HG03565 (cell line): ENCODE measurements around the gene ITGB4.

Experiments
- ATAC-seq: cut with Tn5 transposase; IDR thresholded peaks from one replicate; pipeline ENCODE4 v1.9.1; 2021; ENCODE audit warnings: mild to moderate bottlenecking, moderate library complexity; ENCODE audit not compliant: unreplicated experiment

ITGB4 gene

GRCh38 chr17:75697651-75698291 lies 23.5 kb upstream of the ITGB4 start:
- ATAC-seq = no peak

DNA sequence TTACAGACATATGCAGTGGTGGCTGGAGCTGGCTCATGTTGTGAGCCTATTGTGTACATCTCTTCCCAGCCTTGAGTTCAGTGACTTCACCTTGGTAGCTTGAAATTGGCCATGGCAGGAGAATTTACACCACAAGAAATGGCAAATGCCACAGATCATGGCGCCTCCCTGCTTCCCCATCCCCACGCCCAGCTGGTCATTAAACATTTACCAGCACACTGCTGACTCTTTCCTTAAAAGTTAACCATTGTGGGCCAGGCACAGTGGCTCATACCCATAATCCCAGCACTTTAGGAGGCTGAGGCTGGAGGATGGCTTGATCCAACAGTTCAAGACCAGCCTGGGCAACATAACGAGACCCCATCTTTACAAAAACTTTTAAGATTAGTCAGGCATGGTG lies 22.6 kb upstream of the ITGB4 start:
- no peak for ATAC-seq

DNA sequence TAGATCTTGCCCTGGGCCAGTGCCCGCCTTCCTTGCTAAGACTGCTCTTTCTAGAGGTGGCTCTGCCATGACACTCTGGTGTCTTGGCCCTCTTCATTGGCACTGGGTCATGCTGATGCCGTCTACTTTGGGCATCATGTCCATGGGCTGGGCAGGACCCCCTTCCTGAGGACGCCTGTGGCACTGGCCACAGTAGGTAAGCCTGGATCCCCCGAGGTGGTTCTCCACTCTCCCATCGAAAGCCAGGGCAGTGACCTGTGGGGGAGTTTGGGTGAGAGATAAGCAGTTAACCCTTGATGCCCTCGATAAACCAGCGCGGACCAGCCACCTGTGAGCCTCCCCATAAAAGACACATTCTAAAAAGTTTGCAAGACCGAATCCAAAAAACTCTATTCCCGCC lies 20.0 kb upstream of the ITGB4 start:
- ATAC-seq = no peak

- ATAC-seq = no peak
Observed at GRCh38 chr17:75703191-75703590, 18.1 kb upstream of the ITGB4 start.

DNA sequence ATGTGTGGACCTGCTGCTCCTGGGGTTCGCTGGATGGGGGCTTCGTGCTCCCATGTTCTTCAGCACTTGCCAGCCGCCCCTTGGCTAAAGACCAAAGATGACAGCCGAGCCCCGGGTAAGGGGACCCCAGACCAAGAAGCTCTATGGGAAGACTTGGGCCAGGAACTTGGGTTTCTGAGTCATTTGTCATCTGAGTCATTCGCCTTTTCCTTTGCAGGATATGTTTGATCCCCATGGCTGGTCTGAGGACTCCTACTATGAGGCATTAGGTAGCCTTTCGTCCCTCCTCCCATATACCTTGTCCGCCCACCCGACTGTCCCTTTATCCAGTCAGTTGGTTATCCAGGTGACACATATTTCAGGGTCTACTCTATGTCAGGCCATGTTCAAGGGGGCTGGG lies 17.7 kb upstream of the ITGB4 start:
- ATAC-seq = no peak

DNA sequence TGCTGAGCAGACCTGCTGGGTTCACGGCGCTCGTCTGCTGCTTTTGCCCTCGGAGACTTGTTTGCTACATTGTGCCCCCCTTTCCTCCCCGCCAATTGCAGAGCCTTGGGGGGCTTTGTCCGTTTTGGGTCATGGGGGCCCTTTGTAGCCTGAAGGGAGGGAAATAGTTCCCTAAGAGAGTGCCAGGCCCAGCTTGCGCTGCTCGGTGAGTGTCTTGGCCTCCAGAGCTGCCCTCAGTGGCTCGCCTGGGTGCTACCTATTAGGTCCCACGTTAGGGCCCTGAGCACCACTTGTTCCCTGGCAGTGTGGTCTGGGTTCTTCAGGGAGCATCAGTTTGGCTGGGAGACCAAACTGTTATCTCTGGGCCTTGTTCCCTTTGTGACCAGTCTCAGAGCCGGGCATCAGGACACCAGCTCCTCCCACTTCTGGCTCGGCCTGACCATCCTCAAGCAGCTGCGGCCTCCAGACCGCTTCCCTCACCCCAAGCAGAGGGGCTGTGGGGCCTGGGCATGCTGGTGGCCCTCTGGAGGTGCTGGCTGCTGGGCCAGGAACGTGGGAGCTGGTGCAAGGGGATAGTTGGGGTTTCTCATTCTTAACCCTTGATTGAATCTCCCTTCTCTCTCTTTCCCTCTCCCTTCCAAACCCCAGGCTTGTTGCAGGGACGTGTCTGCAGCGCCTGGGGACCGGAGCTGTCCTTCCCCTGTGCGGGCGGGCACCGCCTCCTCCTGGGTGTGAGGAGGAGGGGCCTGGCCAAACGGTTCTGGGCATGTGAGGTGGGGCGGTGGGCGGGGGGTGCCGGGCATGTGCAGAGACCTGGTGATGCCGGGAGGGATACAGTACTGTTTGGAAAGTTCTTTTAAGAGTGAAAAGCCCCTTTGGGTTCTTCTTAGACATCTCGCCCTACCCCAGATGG lies 16.0 kb upstream of the ITGB4 start:
- no peak for ATAC-seq

GRCh38 chr17:75706042-75706728 lies 15.1 kb upstream of the ITGB4 start:
- ATAC-seq = no peak

- no peak for ATAC-seq
Observed at GRCh38 chr17:75707079-75707571, 14.1 kb upstream of the ITGB4 start.

DNA sequence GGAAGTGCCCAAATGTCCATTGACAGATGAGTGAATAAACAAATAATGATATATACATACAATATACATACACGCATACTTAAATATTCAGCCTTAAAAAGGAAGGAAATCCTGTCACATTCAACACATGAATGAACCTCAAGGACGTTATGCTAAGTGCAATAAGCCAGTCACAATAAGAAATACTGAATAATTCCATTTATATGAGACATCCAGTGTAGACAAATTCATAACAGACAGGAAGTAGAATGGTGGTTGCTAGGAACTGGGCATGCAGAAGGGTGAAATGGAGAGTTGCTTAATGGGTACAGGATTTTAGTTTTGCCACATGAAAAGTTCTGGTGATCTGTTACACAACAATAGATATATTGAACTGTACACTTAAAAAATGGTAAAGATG lies 8.8 kb upstream of the ITGB4 start:
- ATAC-seq = no peak

- no peak for ATAC-seq
Observed at GRCh38 chr17:75719732-75720131, 1.5 kb upstream of the ITGB4 start.

- ATAC-seq = no peak
Observed at GRCh38 chr17:75721463-75722011, 278 bp downstream of the ITGB4 start.

GRCh38 chr17:75722076-75722475 lies 817 bp downstream of the ITGB4 start:
- no peak for ATAC-seq

- no peak for ATAC-seq
Observed at GRCh38 chr17:75722542-75723095, 1.4 kb downstream of the ITGB4 start.

- ATAC-seq = no peak
Observed at GRCh38 chr17:75723171-75723930, 2.1 kb downstream of the ITGB4 start.

GRCh38 chr17:75724016-75725003 lies 3.1 kb downstream of the ITGB4 start:
- ATAC-seq = no peak

GRCh38 chr17:75725504-75725903 lies 4.2 kb downstream of the ITGB4 start:
- no peak for ATAC-seq

GRCh38 chr17:75727391-75727790 lies 6.1 kb downstream of the ITGB4 start:
- ATAC-seq = no peak

DNA sequence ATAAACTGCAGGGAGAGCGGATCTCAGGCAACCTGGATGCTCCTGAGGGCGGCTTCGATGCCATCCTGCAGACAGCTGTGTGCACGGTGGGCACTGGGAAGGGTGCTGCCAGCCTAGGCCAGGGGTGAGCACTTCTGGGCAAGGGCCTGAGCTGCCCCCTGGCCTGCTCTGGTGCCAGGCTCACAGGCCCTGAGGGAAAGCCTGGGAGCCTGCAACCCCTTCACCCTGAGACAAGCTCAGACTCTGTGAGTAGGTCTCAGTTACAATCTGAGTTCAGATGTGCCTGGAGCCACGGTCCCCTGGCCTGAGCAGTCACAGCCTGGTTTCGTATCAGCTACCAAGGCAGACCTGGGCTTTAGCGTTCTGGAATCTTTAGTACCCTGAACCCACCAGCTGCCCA lies 8.1 kb downstream of the ITGB4 start:
- no peak for ATAC-seq

- no peak for ATAC-seq
Observed at GRCh38 chr17:75730065-75730464, 8.8 kb downstream of the ITGB4 start.
